Endothelial cell of umbilical vein (primary cell): Measurements from ENCODE around the gene ENTREP1.

Source experiments
- EZH2 ChIP-seq: IDR thresholded peaks from 2 replicates; pipeline ENCODE4 v1.6.1; 2012; ENCODE audit warnings: borderline replicate concordance, low read depth, mild to moderate bottlenecking, moderate library complexity, low read length, inconsistent platforms; ENCODE audit not compliant: severe bottlenecking
- FOS ChIP-seq: IDR thresholded peaks from 2 replicates; pipeline ENCODE4 v1.6.1; 2011; ENCODE audit warnings: mild to moderate bottlenecking, low read length, moderate library complexity, borderline replicate concordance; ENCODE audit not compliant: insufficient read depth
- JUN ChIP-seq: IDR thresholded peaks from 2 replicates; pipeline ENCODE4 v1.6.1; 2011; ENCODE audit warnings: borderline replicate concordance, low read depth; ENCODE audit not compliant: insufficient read length, insufficient read depth
- MYC ChIP-seq: IDR thresholded peaks from one replicate; pipeline ENCODE4 v1.6.1; 2011; ENCODE audit warnings: mild to moderate bottlenecking, low read depth, low read length
- POLR2A ChIP-seq: IDR thresholded peaks from 2 replicates; pipeline ENCODE4 v1.6.1; 2012; ENCODE audit warnings: low read depth, mild to moderate bottlenecking, control low read depth, low read length
- POLR2AphosphoS5 ChIP-seq: IDR thresholded peaks from 2 replicates; pipeline ENCODE4 v1.6.1; 2012; ENCODE audit warnings: low read depth, mild to moderate bottlenecking, control low read depth, low read length, moderate library complexity; ENCODE audit not compliant: insufficient read depth
- TF ChIP-seq, protein P1 (sequence below), 2 donors: IDR thresholded peaks; 1 replicate in 1 of 2; 2 replicates in 1 of 2; pipeline ENCODE4 v1.5.1; 2011; ENCODE audit warnings: low read length in 2 of 2, mild to moderate bottlenecking in 2 of 2, moderate library complexity in 2 of 2, control low read depth in 1 of 2, inconsistent platforms in 1 of 2, low read depth in 1 of 2; ENCODE audit not compliant: insufficient read depth in 1 of 2; ENCODE audit errors: extremely low read depth in 1 of 2
- TF ChIP-seq, protein P2 (sequence below): IDR thresholded peaks from 2 replicates; pipeline ENCODE4 v1.6.1; 2011; ENCODE audit not compliant: insufficient read depth, insufficient read length

DNA sequence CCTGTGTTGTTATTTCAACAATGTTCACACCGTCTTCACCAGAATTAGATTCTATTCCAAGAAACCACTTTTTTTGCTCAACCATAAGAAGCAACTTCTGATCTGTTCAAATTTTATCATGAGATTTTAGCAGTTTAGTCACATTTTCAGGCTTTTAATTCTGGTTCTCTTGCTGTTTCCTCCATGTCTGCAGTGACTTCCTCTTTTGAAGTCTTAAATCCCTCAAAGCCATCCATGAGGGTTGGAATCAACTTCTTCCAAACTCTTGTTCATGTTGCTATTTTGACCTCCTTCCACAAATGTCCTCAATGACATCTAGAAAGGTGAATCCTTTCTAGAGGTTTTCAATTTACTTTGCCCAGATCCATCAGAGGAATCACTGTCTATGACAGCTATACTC, 25.7 kb upstream of the ENTREP1 start:
- TF ChIP-seq, protein P1, sequence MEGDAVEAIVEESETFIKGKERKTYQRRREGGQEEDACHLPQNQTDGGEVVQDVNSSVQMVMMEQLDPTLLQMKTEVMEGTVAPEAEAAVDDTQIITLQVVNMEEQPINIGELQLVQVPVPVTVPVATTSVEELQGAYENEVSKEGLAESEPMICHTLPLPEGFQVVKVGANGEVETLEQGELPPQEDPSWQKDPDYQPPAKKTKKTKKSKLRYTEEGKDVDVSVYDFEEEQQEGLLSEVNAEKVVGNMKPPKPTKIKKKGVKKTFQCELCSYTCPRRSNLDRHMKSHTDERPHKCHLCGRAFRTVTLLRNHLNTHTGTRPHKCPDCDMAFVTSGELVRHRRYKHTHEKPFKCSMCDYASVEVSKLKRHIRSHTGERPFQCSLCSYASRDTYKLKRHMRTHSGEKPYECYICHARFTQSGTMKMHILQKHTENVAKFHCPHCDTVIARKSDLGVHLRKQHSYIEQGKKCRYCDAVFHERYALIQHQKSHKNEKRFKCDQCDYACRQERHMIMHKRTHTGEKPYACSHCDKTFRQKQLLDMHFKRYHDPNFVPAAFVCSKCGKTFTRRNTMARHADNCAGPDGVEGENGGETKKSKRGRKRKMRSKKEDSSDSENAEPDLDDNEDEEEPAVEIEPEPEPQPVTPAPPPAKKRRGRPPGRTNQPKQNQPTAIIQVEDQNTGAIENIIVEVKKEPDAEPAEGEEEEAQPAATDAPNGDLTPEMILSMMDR (IDR thresholded peaks at IDR 0.05; ENCODE audit: extremely low read depth in 1 of 2, insufficient read depth in 1 of 2, low read depth in 1 of 2, low read length in 2 of 2), result no peak
- TF ChIP-seq, protein P2, sequence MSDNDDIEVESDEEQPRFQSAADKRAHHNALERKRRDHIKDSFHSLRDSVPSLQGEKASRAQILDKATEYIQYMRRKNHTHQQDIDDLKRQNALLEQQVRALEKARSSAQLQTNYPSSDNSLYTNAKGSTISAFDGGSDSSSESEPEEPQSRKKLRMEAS, result no peak
- TF ChIP-seq EZH2, result no peak
- no peak for TF ChIP-seq POLR2A
- TF ChIP-seq POLR2AphosphoS5, result no peak
- TF ChIP-seq JUN, result no peak
- TF ChIP-seq MYC, result no peak
- no peak for TF ChIP-seq FOS
